ENCODE results near the gene ZNF692. TPM values are rescaled to one million over a fixed set of nuclear protein-coding genes. Genes with fewer than 3 reads are reported as not detected.

The ZNF692 gene
- total RNA-seq, 1 donor from 2014 or later, result 80.1 TPM

DNA sequence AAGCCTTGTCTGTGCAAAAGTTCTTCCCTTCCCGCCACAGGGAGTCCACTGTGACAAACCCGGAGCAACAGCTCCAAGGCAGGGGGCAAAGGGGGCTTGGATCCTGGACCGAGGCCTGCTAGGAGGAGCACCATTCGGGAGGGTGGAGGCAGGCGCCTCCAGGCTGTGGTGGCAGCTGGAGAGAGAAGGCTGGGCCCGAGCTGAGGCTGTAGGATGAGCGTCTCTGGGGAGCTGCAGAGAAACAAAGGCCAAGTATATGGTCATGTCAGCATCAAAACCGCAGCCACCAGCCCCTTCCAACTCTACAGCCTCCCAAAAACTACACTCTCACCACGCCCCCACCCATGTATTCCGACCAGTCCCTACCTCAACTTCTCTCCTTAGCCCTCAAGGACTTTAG is 33.7 kb downstream of the ZNF692 start:
- no peaks in the 10 kb centered on the region for H3K27me3 Mint-ChIP-seq (ENCODE audit: low read depth)
- peak overlapping the region; percentile 99 for H3K27ac Mint-ChIP-seq
- H3K36me3 Mint-ChIP-seq, result peaks cover 5% of the 10 kb centered on the region
- H3K4me1 Mint-ChIP-seq, result peaks cover 34% of the 10 kb centered on the region
- no peaks in the 10 kb centered on the region for H3K9me3 Mint-ChIP-seq
- H3K4me3 Mint-ChIP-seq, result peak overlapping the region; percentile 99
- no peak for DNase-seq (ENCODE audit: low spot score in 2 of 2, unreplicated experiment in 2 of 2)
- TF ChIP-seq, protein P1, sequence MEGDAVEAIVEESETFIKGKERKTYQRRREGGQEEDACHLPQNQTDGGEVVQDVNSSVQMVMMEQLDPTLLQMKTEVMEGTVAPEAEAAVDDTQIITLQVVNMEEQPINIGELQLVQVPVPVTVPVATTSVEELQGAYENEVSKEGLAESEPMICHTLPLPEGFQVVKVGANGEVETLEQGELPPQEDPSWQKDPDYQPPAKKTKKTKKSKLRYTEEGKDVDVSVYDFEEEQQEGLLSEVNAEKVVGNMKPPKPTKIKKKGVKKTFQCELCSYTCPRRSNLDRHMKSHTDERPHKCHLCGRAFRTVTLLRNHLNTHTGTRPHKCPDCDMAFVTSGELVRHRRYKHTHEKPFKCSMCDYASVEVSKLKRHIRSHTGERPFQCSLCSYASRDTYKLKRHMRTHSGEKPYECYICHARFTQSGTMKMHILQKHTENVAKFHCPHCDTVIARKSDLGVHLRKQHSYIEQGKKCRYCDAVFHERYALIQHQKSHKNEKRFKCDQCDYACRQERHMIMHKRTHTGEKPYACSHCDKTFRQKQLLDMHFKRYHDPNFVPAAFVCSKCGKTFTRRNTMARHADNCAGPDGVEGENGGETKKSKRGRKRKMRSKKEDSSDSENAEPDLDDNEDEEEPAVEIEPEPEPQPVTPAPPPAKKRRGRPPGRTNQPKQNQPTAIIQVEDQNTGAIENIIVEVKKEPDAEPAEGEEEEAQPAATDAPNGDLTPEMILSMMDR (IDR thresholded peaks at IDR 0.05; ENCODE audit: unreplicated experiment), result no peak

DNA sequence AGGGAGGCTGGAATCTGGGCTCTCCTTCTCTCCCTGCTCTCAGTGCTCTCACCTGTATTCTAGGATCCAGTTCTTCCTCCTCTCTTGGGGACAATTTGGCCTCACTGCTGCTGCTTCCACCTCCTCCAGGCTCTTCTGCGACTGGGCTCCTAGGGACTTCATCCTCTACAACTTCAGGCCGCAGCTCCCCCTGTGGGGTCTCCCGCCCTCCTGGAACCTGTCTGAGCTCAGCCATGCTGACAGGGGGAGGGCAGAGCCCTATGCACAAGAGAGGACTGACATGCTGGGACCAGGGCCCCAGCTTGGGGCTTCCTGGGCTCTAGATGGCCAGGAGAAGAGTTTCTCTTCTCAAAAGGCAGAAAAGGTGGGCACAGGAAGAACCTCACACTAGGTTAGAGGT is 34.2 kb downstream of the ZNF692 start:
- Mint-ChIP-seq H3K4me3 (peak overlapping the region; percentile 99), H3K27me3 (ENCODE audit: low read depth) (no peaks in the 10 kb centered on the region), H3K9me3 (no peaks in the 10 kb centered on the region), H3K36me3 (peaks cover 5% of the 10 kb centered on the region), H3K27ac (peak overlapping the region; percentile 99), H3K4me1 (peaks cover 34% of the 10 kb centered on the region)
- no peak for DNase-seq (ENCODE audit: low spot score in 2 of 2, unreplicated experiment in 2 of 2)
- TF ChIP-seq, protein P1 (IDR thresholded peaks at IDR 0.05; ENCODE audit: unreplicated experiment), result no peak

DNA sequence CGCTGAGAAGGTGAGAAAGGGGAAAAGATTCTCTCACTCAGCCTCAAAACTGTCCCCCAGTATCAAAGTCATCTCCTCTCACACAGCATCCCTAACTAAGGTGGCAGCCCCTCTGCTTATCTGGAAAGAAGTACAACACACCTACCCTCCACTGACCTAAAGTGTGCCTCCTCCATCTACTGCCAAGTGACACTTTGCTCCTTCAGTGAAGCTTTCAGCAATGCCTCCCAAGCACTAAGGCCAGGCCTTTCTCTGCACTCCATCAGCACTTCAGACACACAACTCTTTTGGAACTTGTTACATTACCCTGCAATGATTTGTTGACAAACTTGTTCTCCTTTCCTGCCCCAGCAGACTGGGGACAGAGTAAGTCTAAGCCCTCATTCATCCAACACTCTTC is 34.6 kb downstream of the ZNF692 start:
- TF ChIP-seq, protein P1 (IDR thresholded peaks at IDR 0.05; ENCODE audit: unreplicated experiment), result no peak
- peaks cover 34% of the 10 kb centered on the region for H3K4me1 Mint-ChIP-seq

DNA sequence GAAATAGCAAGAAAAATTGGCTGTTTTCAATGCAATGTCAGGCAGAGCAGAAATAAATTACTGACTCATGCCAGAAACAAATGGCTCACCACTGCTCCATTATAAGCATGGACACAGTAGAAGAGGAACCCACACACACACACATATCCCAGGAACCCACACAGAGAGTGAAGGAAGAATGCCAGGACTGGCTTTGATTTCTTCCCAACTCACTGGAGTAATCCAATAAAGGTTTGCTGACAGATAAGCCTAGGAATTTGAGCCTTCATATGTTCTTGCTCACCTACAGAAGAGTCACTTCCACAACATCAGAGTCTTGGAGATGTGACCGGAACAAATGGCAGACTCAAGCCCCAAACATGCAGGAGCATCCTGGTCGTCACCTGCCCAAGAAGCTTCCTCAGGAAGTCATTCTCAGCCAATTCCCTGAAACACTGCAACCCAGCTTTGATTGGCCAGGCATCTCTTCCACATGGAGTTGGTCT is 35.3 kb downstream of the ZNF692 start:
- Mint-ChIP-seq H3K27ac (no peak overlapping the region), H3K4me3 (peak overlapping the region; percentile 99), H3K4me1 (peaks cover 34% of the 10 kb centered on the region), H3K27me3 (ENCODE audit: low read depth) (no peaks in the 10 kb centered on the region), H3K9me3 (no peaks in the 10 kb centered on the region), H3K36me3 (peaks cover 5% of the 10 kb centered on the region)
- TF ChIP-seq, protein P1 (IDR thresholded peaks at IDR 0.05; ENCODE audit: unreplicated experiment), result no peak
- no peak for DNase-seq (ENCODE audit: low spot score in 2 of 2, unreplicated experiment in 2 of 2)

More for the DNA sequence above, 34.6 kb downstream of the ZNF692 start:
- DNase-seq (ENCODE audit: low spot score in 2 of 2, unreplicated experiment in 2 of 2), result no peak
- no peaks in the 10 kb centered on the region for H3K9me3 Mint-ChIP-seq
- H3K4me3 Mint-ChIP-seq, result peak overlapping the region; percentile 99
- H3K27ac Mint-ChIP-seq, result peak overlapping the region; percentile 99
- peaks cover 5% of the 10 kb centered on the region for H3K36me3 Mint-ChIP-seq
- H3K27me3 Mint-ChIP-seq (ENCODE audit: low read depth), result no peaks in the 10 kb centered on the region

DNA sequence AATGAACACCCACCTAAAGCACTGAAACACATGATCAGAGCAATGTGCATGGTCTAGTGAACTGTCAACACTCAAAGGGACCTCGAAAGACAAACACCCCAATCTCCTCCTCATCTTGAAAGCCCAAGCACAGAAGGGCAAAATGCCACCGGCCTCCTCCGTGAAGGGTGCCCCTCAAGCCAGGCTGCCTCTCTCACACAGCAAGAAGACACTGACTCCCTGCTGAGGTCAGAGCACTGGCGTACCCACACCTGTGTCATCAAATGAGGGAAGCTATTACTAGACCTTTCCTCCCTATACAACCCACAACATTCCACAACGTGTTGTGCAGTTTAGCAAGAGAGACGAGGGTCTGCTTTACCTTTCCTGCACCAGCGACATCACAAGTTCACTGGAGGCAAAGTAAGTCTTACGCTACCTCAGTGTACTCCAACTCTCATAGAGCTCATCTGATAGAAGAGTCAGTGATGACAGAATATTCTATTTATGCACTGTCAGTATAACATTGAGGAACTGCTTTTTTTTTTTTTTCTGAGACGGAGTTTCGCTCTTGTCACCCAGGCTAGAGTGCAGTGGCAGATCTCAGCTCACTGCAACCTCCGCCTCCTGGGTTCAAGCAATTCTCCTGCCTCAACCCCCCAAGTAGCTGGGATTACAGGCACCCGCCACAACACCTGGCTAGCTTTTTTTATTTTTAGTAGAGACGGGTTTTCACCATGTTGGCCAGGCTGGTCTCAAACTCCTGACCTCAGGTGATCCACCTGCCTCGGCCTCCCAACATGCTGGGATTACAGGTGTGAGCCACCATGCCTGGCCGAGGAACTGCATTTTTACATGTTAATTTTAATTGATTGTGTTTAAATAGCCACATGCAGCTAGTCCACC is 36.5 kb downstream of the ZNF692 start:
- Mint-ChIP-seq H3K4me1 (peaks cover 34% of the 10 kb centered on the region), H3K27me3 (ENCODE audit: low read depth) (no peaks in the 10 kb centered on the region), H3K27ac (peak overlapping the region; percentile 12), H3K4me3 (no peak overlapping the region), H3K36me3 (peaks cover 5% of the 10 kb centered on the region), H3K9me3 (no peaks in the 10 kb centered on the region)
- DNase-seq (ENCODE audit: low spot score in 2 of 2, unreplicated experiment in 2 of 2), result no peak
- TF ChIP-seq, protein P1 (IDR thresholded peaks at IDR 0.05; ENCODE audit: unreplicated experiment), result no peak

All from mesothelial cell of epicardium (in vitro differentiated cells).